ENCODE measurements around the gene GPR37L1.

DNA sequence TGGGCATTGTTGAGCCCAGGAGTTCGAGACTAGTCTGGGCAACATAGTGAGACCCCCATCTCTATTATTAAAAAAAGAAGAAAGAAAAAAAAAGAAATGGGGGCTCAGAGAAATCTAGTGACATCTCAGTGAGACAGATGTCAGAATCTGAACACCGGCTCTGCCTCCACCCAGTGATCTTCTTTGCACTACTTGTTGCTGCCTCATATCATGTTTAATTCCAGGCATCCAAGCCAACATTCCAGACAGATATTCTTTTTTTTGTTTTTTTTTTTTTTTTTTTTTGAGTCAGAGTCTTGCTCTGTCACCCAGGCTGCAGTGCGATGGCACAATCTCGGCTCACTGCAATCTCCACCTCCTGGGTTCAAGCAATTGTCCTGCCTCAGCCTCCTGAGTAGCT is 26.8 kb downstream of the GPR37L1 start:
- TF ChIP-seq, protein P1, sequence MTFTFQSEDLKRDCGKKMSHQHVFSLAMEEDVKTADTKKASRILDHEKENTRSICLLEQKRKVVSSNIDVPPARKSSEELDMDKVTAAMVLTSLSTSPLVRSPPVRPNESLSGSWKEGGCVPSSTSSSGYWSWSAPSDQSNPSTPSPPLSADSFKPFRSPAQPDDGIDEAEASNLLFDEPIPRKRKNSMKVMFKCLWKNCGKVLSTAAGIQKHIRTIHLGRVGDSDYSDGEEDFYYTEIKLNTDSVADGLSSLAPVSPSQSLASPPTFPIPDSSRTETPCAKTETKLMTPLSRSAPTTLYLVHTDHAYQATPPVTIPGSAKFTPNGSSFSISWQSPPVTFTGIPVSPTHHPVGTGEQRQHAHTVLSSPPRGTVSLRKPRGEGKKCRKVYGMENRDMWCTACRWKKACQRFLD (tag by site-specific recombination; IDR thresholded peaks at IDR 0.05): no peak
- TF ChIP-seq, protein P2, sequence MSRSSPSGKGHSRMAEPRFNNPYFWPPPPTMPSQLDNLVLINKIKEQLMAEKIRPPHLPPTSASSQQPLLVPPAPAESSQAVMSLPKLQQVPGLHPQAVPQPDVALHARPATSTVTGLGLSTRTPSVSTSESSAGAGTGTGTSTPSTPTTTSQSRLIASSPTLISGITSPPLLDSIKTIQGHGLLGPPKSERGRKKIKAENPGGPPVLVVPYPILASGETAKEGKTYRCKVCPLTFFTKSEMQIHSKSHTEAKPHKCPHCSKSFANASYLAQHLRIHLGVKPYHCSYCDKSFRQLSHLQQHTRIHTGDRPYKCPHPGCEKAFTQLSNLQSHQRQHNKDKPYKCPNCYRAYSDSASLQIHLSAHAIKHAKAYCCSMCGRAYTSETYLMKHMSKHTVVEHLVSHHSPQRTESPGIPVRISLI (tag by site-specific recombination; IDR thresholded peaks at IDR 0.05): no peak
- TF ChIP-seq CTCF (tag by site-specific recombination; IDR thresholded peaks at IDR 0.05) (no peak), ZNF747 (tag by site-specific recombination; IDR thresholded peaks at IDR 0.05) (no peak), ZNF777 (tag by site-specific recombination; IDR thresholded peaks at IDR 0.05; ENCODE audit: borderline replicate concordance) (no peak)
